ENCODE measurements around the gene ANGEL1. TPM values are rescaled to one million over a fixed set of nuclear protein-coding genes. Genes with fewer than 3 reads are reported as not detected.

The ANGEL1 gene
- total RNA-seq, 1 donor from 2014 or later = 12.8 TPM

DNA sequence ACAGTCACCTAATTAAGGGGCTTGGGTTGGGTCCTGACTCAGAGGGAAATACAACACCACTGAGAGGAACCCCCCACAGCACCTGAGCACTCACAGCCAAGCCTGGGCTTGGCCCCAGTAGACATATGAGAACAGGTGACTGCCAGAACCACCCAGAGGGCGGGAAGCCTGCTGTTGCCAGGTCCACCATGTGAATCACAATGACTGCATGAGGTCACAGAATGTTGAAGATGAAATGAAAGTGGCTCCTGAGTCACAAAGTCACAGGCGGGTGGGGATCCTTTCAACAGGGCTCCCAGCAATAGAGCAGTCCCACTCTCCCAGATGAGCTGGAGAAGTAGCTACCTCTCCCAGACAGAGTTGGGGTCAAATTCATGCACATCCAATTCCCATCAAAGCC, 13.4 kb upstream of the ANGEL1 start, which contains the start of gene LRRC74A:
LRRC74A (plus strand) TSS at position 287 of the 400 bp plus-strand sequence. CDS start 290 bp downstream, outside the sequence.
- intact Hi-C loops (cut with micrococcal nuclease) = no loop called here

DNA sequence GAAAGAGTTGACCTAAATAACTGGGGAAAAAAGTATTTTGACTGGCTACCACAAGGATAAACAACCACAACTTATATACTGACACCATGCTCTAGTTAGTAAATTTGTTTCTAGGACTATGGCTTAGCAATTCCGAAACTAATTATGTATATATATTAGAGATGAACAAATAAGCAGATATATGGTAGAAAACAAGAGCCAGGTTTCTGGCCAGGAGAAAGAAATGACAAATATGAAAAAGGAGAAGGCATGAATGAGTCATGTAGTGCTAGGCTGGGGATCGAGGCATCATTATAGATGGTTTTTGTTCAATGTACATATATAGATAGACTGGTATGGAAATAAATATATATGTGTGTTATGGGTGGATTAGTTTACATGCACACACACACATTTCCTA, 8.0 kb upstream of the ANGEL1 start:
- intact Hi-C loops (cut with micrococcal nuclease) = no loop called here

DNA sequence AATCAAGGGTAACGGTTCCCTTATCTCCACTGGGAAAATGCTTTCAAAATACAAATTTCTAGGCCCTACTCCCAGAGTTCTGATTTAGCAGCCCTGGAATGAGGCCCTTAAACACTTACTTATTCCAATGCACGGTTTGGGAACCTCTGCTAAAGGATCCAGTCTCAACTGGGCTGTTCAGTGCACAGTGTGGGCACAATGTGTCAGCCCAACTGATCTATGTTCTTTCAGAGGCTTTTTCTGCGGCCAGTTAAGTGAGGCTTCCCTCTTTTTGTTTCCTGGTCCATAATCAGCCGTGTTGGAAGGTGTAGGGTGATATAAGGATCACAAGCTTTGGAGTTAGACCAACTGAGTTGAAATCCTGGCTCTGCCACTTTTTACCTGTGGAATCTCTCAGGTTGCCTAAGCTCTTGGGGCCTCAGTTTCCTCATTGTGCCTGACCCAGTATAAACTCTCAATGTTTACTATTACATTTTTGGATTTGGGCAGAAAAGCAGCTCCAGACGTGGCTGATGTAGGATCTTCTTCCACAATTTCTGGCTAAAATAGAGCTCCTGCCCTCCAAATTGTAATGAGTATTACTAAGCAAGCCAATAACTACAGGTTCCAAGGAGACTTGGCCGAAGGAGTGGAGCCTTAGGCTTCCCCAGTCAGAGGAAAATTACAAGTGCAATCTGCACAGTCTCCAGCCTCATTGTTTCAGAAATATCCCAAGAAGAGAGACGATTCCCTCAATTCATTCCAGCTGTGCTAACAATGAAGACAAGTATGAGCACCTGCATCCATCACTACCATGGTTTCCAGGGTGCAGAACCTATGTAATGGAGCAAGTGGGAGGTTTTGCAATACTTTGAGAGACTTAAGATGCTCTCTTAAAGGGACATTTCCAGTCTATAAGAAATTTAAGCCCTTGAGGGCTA, 2.3 kb upstream of the ANGEL1 start:
- intact Hi-C loops (cut with micrococcal nuclease) = loop anchor here (5.0 kb wide), 2 partner anchors 227 to 892 kb away; partner anchors contain the start of genes ALKBH1 and SLIRP

GRCh38 chr14:76812093-76812421, 625 bp downstream of the ANGEL1 start:
- intact Hi-C loops (cut with micrococcal nuclease) = loop anchor here (1.0 to 5.0 kb wide), 8 partner anchors 151 to 989 kb away; partner anchors contain the start of genes ADCK1, ALKBH1, POMT2 and SLIRP

DNA sequence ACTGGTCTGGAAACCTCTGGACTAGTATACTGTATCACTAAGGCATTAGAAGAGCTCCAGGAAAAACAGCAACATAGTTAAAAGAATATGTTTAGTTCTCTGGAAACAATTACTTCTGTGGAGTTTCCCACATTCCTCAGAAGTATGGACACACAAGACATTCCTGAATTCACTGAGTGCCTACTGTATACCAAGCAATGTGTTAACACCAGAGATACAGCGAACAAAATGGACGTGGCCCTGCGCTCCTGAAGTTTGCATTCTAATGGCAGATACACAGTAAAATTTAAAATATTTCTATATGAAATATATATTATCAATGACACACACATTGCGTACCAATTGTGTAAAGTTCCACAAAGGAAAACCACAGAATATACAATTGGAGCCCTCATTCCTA, 1.1 kb downstream of the ANGEL1 start:
- intact Hi-C loops (cut with micrococcal nuclease) = loop anchor here (1.0 to 5.0 kb wide), 5 partner anchors 27 to 896 kb away; partner anchors contain the start of genes ALKBH1 and SLIRP

GRCh38 chr14:76810953-76811400, 1.7 kb downstream of the ANGEL1 start:
- intact Hi-C loops (cut with micrococcal nuclease) = loop anchor here (1.0 to 5.0 kb wide), 5 partner anchors 26 to 896 kb away; partner anchors contain the start of genes ALKBH1 and SLIRP

DNA sequence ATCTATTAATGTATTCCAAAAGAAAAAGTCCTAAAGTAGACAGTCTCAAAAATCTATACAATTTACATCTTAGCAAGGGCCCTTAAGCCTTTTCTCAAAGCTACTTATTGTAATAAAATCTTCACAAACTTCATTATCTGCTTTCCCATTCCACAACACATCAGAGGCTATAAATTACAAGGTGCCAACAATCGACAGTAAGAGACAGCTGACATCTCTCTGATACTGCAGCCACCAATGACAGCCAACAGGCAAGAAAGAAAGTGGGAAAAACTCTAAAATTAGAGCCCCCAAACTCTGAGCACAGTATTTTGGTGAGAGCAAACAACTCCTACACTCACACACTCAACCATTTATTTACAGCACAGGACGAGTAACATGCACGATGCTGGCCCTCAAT, 2.2 kb downstream of the ANGEL1 start:
- intact Hi-C loops (cut with micrococcal nuclease) = loop anchor here (2.0 to 5.0 kb wide), 3 partner anchors 26 to 897 kb away; partner anchors contain the start of genes ALKBH1 and SLIRP

DNA sequence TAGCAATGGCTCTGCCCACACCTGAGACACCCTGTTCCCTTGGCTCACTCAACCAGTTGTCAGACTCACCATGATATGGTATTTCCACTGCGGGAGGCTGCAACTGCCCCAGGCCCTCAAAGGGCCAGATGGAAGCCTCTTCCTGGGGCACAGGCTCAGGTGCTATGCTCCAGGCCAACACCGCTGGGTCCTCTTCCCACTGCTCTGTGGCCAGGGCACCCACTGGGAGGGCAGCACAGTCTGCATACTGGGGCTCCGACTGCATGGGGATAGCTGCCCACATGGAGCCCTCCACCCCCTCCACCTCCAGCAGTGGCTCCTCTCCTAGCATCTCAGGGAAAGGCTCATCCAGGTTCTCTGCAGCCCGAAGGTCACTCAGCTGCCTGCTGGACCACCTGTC, 3.7 kb downstream of the ANGEL1 start:
- intact Hi-C loops (cut with micrococcal nuclease) = no loop called here

GRCh38 chr14:76808011-76808410, 4.7 kb downstream of the ANGEL1 start:
- intact Hi-C loops (cut with micrococcal nuclease) = no loop called here

- intact Hi-C loops (cut with micrococcal nuclease) = no loop called here
These were observed 6.2 kb downstream of the ANGEL1 start for GRCh38 chr14:76806446-76806845.

DNA sequence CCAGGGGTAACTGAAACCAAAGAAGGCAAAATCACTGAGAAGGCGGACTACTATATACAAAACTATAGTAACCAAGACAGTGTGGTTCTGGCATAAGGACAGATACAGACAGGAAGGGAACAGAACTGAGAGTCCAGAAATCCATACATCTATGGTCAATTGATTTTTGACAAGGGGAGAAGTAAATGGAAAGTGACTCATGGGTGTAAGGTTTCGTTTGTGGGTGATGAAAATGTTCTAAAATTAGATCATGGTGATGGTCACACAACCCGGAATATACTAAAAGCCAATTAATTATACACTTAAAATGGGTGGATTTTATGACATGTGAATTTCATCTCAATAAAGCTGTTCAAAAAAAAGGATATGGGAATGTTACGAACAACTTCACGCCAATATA, 18.7 kb downstream of the ANGEL1 start:
- intact Hi-C loops (cut with micrococcal nuclease) = no loop called here

DNA sequence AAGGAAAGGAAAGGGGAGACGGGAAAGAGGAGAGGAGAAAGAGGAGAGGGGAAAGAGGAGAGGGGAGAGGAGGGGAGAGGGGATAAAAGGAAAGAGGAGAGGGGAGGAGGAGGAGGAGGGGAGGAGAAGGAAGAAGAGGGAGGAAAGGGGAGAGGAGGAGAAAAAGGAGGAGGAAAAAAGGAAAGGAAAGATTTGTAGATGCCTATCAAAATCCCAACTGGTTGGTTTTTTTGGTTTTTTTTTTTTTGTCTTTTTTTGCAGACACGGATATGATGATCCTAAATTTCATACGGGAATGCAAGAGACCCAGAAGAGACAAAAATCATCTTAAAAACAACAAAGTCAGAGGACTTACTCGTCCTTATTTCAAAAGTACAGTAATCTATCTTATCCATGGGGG, 19.4 kb downstream of the ANGEL1 start:
- intact Hi-C loops (cut with micrococcal nuclease) = no loop called here

GRCh38 chr14:76792422-76792821, 20.3 kb downstream of the ANGEL1 start:
- intact Hi-C loops (cut with micrococcal nuclease) = no loop called here

DNA sequence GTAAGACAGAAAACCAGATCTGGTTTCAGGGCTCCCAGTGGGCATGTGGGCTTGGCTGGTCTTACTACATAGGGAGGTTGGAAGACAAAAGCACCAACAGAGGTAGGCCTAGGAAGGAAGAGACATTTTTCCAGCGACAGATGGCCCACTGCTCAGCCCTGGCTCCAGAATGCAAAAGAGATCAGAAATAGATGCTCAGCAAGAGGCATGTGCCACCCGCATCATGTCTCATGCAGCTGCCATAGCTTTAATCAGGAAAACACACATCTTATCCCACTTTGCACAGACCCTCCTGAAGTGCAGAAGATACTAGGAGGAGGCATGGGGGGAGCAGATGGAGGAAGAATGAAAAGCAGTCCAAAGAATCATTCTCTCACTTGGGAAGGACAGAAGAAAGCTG, 26.1 kb downstream of the ANGEL1 start:
- intact Hi-C loops (cut with micrococcal nuclease) = no loop called here

- intact Hi-C loops (cut with micrococcal nuclease) = loop anchor here (1.0 to 2.0 kb wide), 2 partner anchors 26 to 75 kb away; no protein-coding TSS in a partner anchor
These were observed 27.8 kb downstream of the ANGEL1 start for GRCh38 chr14:76784881-76785280.

DNA sequence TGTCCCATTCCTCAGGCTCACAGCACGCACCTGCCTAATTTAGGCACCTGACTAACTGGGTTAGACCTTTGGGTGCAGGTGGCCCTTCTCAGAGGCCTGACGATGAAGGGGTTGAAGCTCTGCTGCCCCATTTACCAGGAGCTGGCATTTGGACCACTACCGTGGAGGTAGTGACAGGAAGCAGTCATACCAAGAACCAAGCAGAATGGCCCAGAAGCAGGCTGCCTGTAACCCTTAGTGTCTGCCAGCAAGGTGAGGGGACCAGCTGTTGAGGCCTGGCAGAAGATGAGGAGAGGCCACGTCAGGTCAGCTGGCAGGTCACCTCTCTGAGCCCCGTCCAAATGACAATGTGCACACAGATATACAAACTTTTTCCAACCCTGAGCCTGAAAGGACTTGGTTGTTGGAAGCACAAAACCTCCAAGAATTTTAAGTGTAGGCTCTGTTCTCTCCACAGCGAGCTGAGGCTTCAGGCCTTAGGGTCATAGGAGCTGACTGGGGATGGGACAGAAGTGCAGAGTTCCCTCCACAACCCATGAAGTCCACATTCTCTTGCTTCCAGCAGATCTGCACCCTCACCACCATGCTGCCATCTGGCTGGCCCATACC, 28.3 kb downstream of the ANGEL1 start:
- intact Hi-C loops (cut with micrococcal nuclease) = loop anchor here (1.0 to 2.0 kb wide), 2 partner anchors 26 to 74 kb away; no protein-coding TSS in a partner anchor

GRCh38 chr14:76782885-76783566, 29.7 kb downstream of the ANGEL1 start:
- intact Hi-C loops (cut with micrococcal nuclease) = loop anchor here (1.0 kb wide), 1 partner anchor 15 kb away; no protein-coding TSS in a partner anchor

GRCh38 chr14:76782115-76782884, 30.4 kb downstream of the ANGEL1 start:
- intact Hi-C loops (cut with micrococcal nuclease) = loop anchor here (1.0 kb wide), 1 partner anchor 14 kb away; no protein-coding TSS in a partner anchor

DNA sequence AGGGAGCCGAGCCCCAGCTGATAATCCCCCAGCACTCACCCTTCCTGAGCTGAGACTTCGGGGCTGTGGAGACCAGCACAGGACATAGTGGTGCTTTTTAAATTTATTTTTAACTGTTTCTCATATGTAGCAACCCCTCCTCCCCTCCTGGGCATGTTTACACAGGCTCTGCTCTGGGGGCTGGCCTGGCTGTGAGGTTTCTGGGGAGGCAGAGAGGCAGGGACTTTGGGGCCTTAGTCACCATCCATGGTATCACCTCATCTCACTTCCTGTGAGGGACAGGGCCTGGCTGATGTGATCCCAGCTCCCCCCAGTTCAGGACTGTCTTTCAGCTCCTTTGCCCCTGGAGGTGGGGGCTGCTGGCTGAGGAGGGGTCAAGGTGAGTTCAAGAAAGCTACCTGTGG, 31.0 kb downstream of the ANGEL1 start:
- intact Hi-C loops (cut with micrococcal nuclease) = loop anchor here (1.0 kb wide), 1 partner anchor 13 kb away; no protein-coding TSS in a partner anchor

Measured in T-helper 1 cell treated with Interleukin-12 subunit alpha and Interleukin-12 subunit beta and Interleukin-4 antibody, amounts not matched to agents 30 ng/mL and 1 ng/mL, for 36 hours (primary cell).